ENCODE data around the gene TNS4.

Gene TNS4

GRCh38 chr17:40459636-40460603 is 41.5 kb downstream of the TNS4 start:
- H3K4me3 Mint-ChIP-seq = no peak overlapping the region
- ATAC-seq (replicated peaks) (no peak), DNase-seq (no peak)
- no peaks in the 10 kb centered on the region for H3K9me3 Mint-ChIP-seq
- H3K27ac Mint-ChIP-seq = no peak overlapping the region
- no peaks in the 10 kb centered on the region for H3K27me3 Mint-ChIP-seq
- H3K36me3 Mint-ChIP-seq = peaks cover 6 to 7% of the 10 kb centered on the region in 2 donors
- no peaks in the 10 kb centered on the region for H3K4me1 Mint-ChIP-seq

GRCh38 chr17:40458851-40459482 is 42.5 kb downstream of the TNS4 start:
- ATAC-seq (replicated peaks) (no peak), DNase-seq (no peak)
- Mint-ChIP-seq H3K27ac (no peak overlapping the region), H3K27me3 (no peaks in the 10 kb centered on the region), H3K9me3 (no peaks in the 10 kb centered on the region), H3K36me3 (peaks cover 11 to 12% of the 10 kb centered on the region in 2 donors), H3K4me1 (no peaks in the 10 kb centered on the region), H3K4me3 (no peak overlapping the region)

GRCh38 chr17:40457964-40458791 is 43.2 kb downstream of the TNS4 start:
- DNase-seq (no peak), ATAC-seq (replicated peaks) (no peak)
- H3K27ac Mint-ChIP-seq = no peak overlapping the region
- H3K36me3 Mint-ChIP-seq = peaks cover 15 to 18% of the 10 kb centered on the region in 2 donors
- H3K27me3 Mint-ChIP-seq = no peaks in the 10 kb centered on the region
- no peaks in the 10 kb centered on the region for H3K4me1 Mint-ChIP-seq
- no peak overlapping the region for H3K4me3 Mint-ChIP-seq
- no peaks in the 10 kb centered on the region for H3K9me3 Mint-ChIP-seq

GRCh38 chr17:40457369-40457768 is 44.1 kb downstream of the TNS4 start:
- no peak overlapping the region for H3K27ac Mint-ChIP-seq
- no peaks in the 10 kb centered on the region for H3K9me3 Mint-ChIP-seq
- DNase-seq (no peak), ATAC-seq (replicated peaks) (no peak)
- no peak overlapping the region for H3K4me3 Mint-ChIP-seq
- peaks cover 16 to 19% of the 10 kb centered on the region in 2 donors for H3K36me3 Mint-ChIP-seq
- H3K4me1 Mint-ChIP-seq = peaks cover under 1 to 7% of the 10 kb centered on the region in 2 donors
- H3K27me3 Mint-ChIP-seq = no peaks in the 10 kb centered on the region

GRCh38 chr17:40456396-40456951 is 44.9 kb downstream of the TNS4 start:
- no peaks in the 10 kb centered on the region for H3K9me3 Mint-ChIP-seq
- ATAC-seq (replicated peaks) = no peak
- H3K4me3 Mint-ChIP-seq = no peak overlapping the region
- peaks cover 5 to 12% of the 10 kb centered on the region in 2 donors for H3K4me1 Mint-ChIP-seq
- H3K27ac Mint-ChIP-seq = no peak overlapping the region
- peaks cover 19 to 22% of the 10 kb centered on the region in 2 donors for H3K36me3 Mint-ChIP-seq
- no peaks in the 10 kb centered on the region for H3K27me3 Mint-ChIP-seq
- no peak for DNase-seq

- Mint-ChIP-seq H3K4me3 (no peak overlapping the region), H3K36me3 (peaks cover 19 to 22% of the 10 kb centered on the region in 2 donors), H3K27ac (peak overlapping the region; percentile 26), H3K9me3 (no peaks in the 10 kb centered on the region), H3K4me1 (peaks cover 8 to 17% of the 10 kb centered on the region in 2 donors), H3K27me3 (no peaks in the 10 kb centered on the region)
- DNase-seq = no peak
- ATAC-seq (replicated peaks) = no peak
These were observed 46.8 kb downstream of the TNS4 start for GRCh38 chr17:40454613-40454995.

- Mint-ChIP-seq H3K27ac (peak overlapping the region; percentile 26), H3K36me3 (peaks cover 19 to 22% of the 10 kb centered on the region in 2 donors), H3K4me1 (peaks cover 8 to 18% of the 10 kb centered on the region in 2 donors), H3K9me3 (no peaks in the 10 kb centered on the region), H3K27me3 (no peaks in the 10 kb centered on the region), H3K4me3 (no peak overlapping the region)
- no peak for DNase-seq
- ATAC-seq (replicated peaks) = no peak
These were observed 47.4 kb downstream of the TNS4 start for GRCh38 chr17:40453881-40454612.

- peaks cover 19 to 22% of the 10 kb centered on the region in 2 donors for H3K36me3 Mint-ChIP-seq
- H3K9me3 Mint-ChIP-seq = no peaks in the 10 kb centered on the region
- H3K4me3 Mint-ChIP-seq = no peak overlapping the region
- peaks cover 13 to 28% of the 10 kb centered on the region in 2 donors for H3K4me1 Mint-ChIP-seq
- no peak overlapping the region for H3K27ac Mint-ChIP-seq
- ATAC-seq (replicated peaks) (no peak), DNase-seq (no peak)
- no peaks in the 10 kb centered on the region for H3K27me3 Mint-ChIP-seq
These were observed 48.5 kb downstream of the TNS4 start for GRCh38 chr17:40452921-40453378.

GRCh38 chr17:40452216-40452787 is 49.1 kb downstream of the TNS4 start:
- Mint-ChIP-seq H3K27ac (peak overlapping the region; percentile 32), H3K27me3 (no peaks in the 10 kb centered on the region), H3K4me3 (no peak overlapping the region), H3K9me3 (no peaks in the 10 kb centered on the region), H3K4me1 (peaks cover 16 to 34% of the 10 kb centered on the region in 2 donors), H3K36me3 (peaks cover 19 to 22% of the 10 kb centered on the region in 2 donors)
- ATAC-seq (replicated peaks) = peak; percentile 45 to 67
- no peak for DNase-seq

GRCh38 chr17:40451420-40451819 is 50.0 kb downstream of the TNS4 start:
- no peak for DNase-seq
- H3K4me3 Mint-ChIP-seq = no peak overlapping the region
- H3K9me3 Mint-ChIP-seq = no peaks in the 10 kb centered on the region
- ATAC-seq (replicated peaks) = no peak
- H3K27ac Mint-ChIP-seq = no peak overlapping the region
- no peaks in the 10 kb centered on the region for H3K27me3 Mint-ChIP-seq
- H3K36me3 Mint-ChIP-seq = peaks cover 17 to 19% of the 10 kb centered on the region in 2 donors
- peaks cover 16 to 40% of the 10 kb centered on the region in 2 donors for H3K4me1 Mint-ChIP-seq

GRCh38 chr17:40450175-40450574 is 51.2 kb downstream of the TNS4 start:
- no peaks in the 10 kb centered on the region for H3K9me3 Mint-ChIP-seq
- no peaks in the 10 kb centered on the region for H3K27me3 Mint-ChIP-seq
- H3K4me1 Mint-ChIP-seq = peaks cover 20 to 47% of the 10 kb centered on the region in 2 donors
- H3K36me3 Mint-ChIP-seq = peaks cover 13 to 15% of the 10 kb centered on the region in 2 donors
- peak in 1 of 2 donors; percentile 45 for ATAC-seq (replicated peaks)
- H3K4me3 Mint-ChIP-seq = no peak overlapping the region
- DNase-seq = no peak
- H3K27ac Mint-ChIP-seq = no peak overlapping the region

- H3K27ac Mint-ChIP-seq = no peak overlapping the region
- H3K36me3 Mint-ChIP-seq = peaks cover 6 to 7% of the 10 kb centered on the region in 2 donors
- no peaks in the 10 kb centered on the region for H3K9me3 Mint-ChIP-seq
- H3K4me1 Mint-ChIP-seq = peaks cover 34 to 61% of the 10 kb centered on the region in 2 donors
- no peak for DNase-seq
- H3K4me3 Mint-ChIP-seq = no peak overlapping the region
- ATAC-seq (replicated peaks) = no peak
- H3K27me3 Mint-ChIP-seq = no peaks in the 10 kb centered on the region
These were observed 52.7 kb downstream of the TNS4 start for GRCh38 chr17:40448639-40449261.
